GM10847 (cell line): ENCODE data around the gene PTCD2.
A peak's percentile ranks its signal among the peaks of the same experiment; 100 is the strongest.

Experiments used
- POLR2A ChIP-seq: IDR thresholded peaks from 2 replicates; pipeline ENCODE4 v1.6.1; 2011; ENCODE audit not compliant: insufficient read length; ENCODE audit errors: extremely low read depth

The PTCD2 gene

GRCh38 chr5:72319976-72320752 is at the start of gene PTCD2, which contains the start of gene MRPS27:
Gene PTCD2 (plus strand): TSS chr5:72320373. CDS start chr5:72320383, 10 bp downstream.
Gene MRPS27 (minus strand): TSS chr5:72320240. CDS start chr5:72320221, 19 bp downstream.
- peak; percentile 88 for TF ChIP-seq POLR2A

GRCh38 chr5:72271702-72272101 is 48.5 kb upstream of the PTCD2 start:
- TF ChIP-seq POLR2A, result no peak

GRCh38 chr5:72272398-72272797 is 47.8 kb upstream of the PTCD2 start:
- TF ChIP-seq POLR2A, result no peak

- TF ChIP-seq POLR2A, result no peak
These were observed 46.6 kb upstream of the PTCD2 start for GRCh38 chr5:72273547-72273946.

DNA sequence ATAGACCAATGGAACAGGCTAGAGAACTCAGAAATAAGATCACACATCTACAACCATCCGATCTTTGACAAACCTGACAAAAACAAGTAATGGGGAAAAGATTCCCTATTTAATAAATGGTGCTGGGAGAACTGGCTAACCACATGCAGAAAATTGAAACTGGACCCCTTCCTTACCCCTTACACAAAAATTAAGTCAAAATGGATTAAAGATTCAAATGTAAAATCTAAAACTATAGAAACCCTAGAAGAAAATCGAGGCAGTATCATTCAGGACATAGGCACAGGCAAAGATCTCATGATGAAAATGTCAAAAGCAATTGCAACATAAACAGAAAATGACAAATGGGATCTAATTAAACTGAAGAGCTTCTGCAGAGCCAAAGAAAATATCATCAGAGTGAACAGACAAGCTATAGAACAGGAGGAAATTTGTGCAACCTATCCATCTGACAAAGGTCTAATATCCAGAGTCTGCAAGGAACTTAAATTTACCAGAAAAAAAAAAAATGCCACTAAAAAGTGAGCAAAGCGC is 43.9 kb upstream of the PTCD2 start:
- TF ChIP-seq POLR2A, result no peak

GRCh38 chr5:72280581-72281069 is 39.5 kb upstream of the PTCD2 start:
- no peak for TF ChIP-seq POLR2A

GRCh38 chr5:72281430-72281763 is 38.8 kb upstream of the PTCD2 start:
- TF ChIP-seq POLR2A, result no peak

DNA sequence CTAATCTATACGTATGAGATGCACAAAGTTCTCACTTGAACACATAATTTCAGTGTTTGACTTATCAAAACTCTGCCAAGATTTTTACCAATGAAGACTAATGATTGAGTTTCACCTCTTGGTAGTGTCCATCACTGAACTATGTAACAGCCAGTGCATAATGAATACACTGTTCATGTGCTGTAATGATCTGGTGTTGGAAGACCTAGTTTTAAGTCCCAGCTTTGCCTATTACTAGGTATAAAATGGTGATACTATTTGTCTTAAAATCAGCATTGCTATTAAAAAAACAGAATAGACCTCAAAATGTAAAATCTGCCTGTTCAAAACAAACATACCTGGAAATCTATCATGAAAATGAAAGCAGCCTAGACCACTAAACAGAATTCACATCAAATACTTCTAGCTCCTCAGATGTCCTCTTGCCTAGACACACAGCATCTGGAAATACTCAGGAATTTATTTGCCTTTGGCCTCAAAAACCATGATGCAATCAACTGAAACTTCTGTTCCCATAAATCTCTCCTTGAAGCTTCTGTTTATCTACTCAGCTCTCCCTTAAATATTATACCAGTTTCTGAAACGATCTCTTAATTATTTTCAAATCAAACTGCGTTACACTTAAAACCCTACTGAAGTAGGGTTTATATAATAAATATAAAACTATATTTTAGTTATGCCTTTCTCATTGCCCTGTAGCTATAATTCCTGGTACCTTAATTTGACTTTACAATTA is 38.2 kb upstream of the PTCD2 start:
- no peak for TF ChIP-seq POLR2A

DNA sequence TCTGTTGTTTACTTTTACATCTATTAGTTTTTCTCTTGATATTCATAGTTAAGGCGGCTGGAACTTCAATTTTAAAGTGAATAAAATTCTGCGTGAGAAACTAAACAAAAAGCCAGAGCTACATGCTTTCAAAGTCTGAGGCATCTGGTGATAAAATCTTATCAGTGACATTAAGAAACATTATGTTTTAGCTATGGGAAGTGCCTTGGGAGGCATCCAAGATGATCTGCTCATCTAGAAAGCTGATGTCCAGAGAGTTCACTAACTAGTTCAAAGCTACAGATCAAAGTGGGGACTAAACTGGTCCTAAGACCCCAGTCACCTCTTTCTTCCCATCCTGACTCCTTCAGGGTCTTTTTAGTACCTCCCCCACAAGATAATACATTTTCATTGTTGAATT is 37.3 kb upstream of the PTCD2 start:
- TF ChIP-seq POLR2A, result no peak

GRCh38 chr5:72283358-72283757 is 36.8 kb upstream of the PTCD2 start:
- TF ChIP-seq POLR2A, result no peak

- TF ChIP-seq POLR2A, result no peak
These were observed 35.4 kb upstream of the PTCD2 start for GRCh38 chr5:72284559-72285423.

DNA sequence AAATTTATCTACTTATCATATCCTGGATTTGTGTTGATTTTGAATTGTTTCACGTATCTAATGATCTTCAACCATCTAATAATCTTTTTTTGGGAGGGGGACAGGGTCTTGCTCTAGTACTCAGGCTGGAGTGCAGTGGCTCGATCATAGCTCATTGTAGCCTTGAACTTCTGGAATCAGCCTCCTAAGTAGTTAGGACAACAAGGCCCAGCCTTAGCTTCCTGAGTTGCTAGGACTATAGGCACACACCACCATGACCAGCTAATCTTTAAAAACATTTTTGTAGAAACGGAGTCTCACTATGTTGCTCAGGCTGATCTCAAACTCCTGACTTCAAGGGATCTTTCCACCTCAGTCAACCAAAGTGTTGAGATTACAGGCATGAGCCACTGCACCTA is 34.8 kb upstream of the PTCD2 start:
- no peak for TF ChIP-seq POLR2A

- no peak for TF ChIP-seq POLR2A
These were observed 33.4 kb upstream of the PTCD2 start for GRCh38 chr5:72286798-72287197.

DNA sequence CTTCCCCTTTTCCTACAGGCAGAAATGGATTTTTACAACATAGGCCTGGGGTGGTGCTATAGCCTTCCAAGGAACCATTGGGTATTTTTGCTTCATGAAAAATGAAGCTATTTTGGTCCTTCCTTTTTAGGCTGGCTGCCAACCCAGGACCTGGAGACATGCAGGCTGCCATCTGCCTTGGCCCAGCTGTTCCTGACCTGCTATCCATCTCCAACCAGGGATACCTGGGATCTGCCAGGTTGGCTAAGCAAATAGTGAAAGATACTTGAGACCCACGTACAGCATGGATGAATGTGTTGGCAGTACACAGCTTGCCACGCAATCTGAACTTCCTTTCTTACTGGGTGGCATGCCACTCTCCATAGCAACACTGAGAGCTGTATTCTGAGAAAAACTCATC is 31.2 kb upstream of the PTCD2 start:
- TF ChIP-seq POLR2A, result no peak
